ENCODE measurements around the gene FAT2.
"Not testable (repeated sequence)": the region's sequence is repeated elsewhere in the genome, so short reads cannot be mapped to it uniquely, and the experiment has no call there.

Gene FAT2

GRCh38 chr5:151581347-151581746 is 9.8 kb downstream of the FAT2 start:
- no peak for DNase-seq

- DNase-seq, result no peak
Measured at GRCh38 chr5:151580858-151581257, 10.3 kb downstream of the FAT2 start.

GRCh38 chr5:151580239-151580638 is 10.9 kb downstream of the FAT2 start:
- no peak for DNase-seq

GRCh38 chr5:151579146-151579545 is 12.0 kb downstream of the FAT2 start:
- not testable (repeated sequence) for DNase-seq

GRCh38 chr5:151578326-151579025 is 12.7 kb downstream of the FAT2 start:
- DNase-seq, result no peak

GRCh38 chr5:151577566-151577965 is 13.6 kb downstream of the FAT2 start:
- DNase-seq, result no peak

- no peak for DNase-seq
Measured at GRCh38 chr5:151574444-151574996, 16.6 kb downstream of the FAT2 start.

GRCh38 chr5:151572657-151573368 is 18.3 kb downstream of the FAT2 start:
- no peak for DNase-seq

GRCh38 chr5:151571270-151572173 is 19.6 kb downstream of the FAT2 start:
- DNase-seq, result no peak

- no peak for DNase-seq
Measured at GRCh38 chr5:151570512-151571269, 20.4 kb downstream of the FAT2 start.

- no peak for DNase-seq
Measured at GRCh38 chr5:151570058-151570457, 21.1 kb downstream of the FAT2 start.

GRCh38 chr5:151569132-151570046 is 21.7 kb downstream of the FAT2 start:
- DNase-seq, result no peak

GRCh38 chr5:151568036-151568435 is 23.1 kb downstream of the FAT2 start:
- no peak for DNase-seq

GRCh38 chr5:151565971-151566370 is 25.2 kb downstream of the FAT2 start:
- no peak for DNase-seq

- no peak for DNase-seq
Measured at GRCh38 chr5:151562019-151562707, 29.0 kb downstream of the FAT2 start.

- no peak for DNase-seq
Measured at GRCh38 chr5:151557951-151558350, 33.2 kb downstream of the FAT2 start.

- DNase-seq, result no peak
Measured at GRCh38 chr5:151557466-151557865, 33.7 kb downstream of the FAT2 start.

GRCh38 chr5:151556806-151557205 is 34.3 kb downstream of the FAT2 start:
- no peak for DNase-seq

- DNase-seq, result no peak
Measured at GRCh38 chr5:151555760-151556576, 35.2 kb downstream of the FAT2 start.

- DNase-seq, result no peak
Measured at GRCh38 chr5:151553695-151554094, 37.4 kb downstream of the FAT2 start.
